ENCODE measurements around the gene CHRNA4. TPM values are rescaled to one million over a fixed set of nuclear protein-coding genes. Genes with fewer than 3 reads are reported as not detected.
"Not testable (repeated sequence)": the region's sequence is repeated elsewhere in the genome, so short reads cannot be mapped to it uniquely, and the experiment has no call there.

The CHRNA4 gene
- total RNA-seq, 1 donor from 2014 or later, result not detected

DNA sequence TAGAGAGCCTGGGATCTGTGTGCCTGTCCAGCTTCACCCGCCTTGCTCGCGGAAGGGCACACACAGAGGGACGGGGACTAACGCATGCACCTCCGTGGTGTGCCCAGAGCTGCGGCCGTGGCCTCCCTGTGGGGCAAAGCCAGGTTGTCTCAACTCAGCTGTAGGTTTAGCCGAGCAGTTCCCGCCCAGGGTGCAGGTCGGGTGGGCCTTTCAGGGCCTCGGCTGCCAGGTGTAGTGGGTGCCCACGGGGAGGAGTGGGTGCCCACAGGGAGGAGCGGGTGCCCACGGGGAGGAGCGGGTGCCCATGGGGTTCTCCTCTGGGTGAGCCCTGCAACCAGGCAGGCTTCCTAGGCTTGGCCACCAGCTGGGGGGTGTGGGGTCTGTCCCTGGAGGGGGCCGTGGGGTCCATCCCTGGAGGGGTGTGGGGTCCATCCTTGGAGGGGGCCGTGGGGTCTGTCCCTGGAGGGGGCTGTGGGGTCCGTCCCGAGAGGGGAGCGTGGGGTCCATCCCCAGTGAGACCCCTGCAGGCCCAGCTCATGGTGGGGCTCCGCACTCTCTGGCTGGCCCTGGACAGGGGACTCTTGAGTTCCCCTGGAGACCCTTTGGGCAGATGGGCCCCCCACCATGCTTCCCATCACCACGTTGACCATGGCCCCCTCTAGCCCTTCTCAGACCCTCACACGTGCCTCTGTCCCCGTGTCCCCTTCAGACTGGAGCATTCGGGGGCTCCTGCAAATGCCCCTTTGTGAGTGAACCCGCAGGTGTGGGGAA, 37.8 kb upstream of the CHRNA4 start:
- DNase-seq (ENCODE audit: extremely low read depth, low read depth, low spot score), result no peak

- no peak for DNase-seq (ENCODE audit: extremely low read depth, low read depth, low spot score)
These were observed 36.8 kb upstream of the CHRNA4 start for GRCh38 chr20:63397946-63398450.

DNA sequence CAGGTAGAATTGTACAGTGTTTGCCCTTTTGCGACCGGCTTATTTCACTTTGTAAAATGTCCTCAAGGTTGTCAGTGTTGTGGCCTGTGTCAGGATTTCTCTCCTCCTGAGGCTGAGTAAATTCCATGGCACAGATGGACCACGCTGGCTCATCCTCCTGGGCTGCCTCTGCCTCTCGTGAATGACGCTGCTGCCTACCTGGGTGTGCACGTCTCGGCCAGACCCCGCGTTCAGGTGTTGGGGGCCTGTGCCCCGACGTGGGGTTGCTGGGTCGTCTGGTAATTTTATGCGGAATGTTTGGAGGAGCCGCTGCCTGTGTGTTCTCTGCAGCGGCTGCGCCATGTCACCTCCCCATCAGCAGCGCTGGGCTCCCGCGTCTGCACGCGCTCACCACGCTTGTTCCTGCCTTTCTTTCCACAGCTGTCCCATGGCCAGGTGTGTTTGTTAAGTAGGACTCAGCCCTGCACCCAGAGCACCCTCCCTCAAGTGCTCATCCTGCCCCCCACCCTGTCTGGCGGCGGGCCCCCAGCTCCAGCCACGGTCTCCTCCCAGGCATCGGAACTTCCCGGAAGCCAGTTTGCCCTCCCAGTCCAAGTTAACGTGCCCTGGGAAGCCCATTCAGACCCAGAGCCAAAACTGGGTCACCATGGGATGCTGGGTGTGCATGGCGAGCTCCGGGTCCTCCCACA, 36.1 kb upstream of the CHRNA4 start:
- no peak for DNase-seq (ENCODE audit: extremely low read depth, low read depth, low spot score)

- no peak for DNase-seq (ENCODE audit: extremely low read depth, low read depth, low spot score)
These were observed 35.2 kb upstream of the CHRNA4 start for GRCh38 chr20:63396300-63396699.

- no peak for DNase-seq (ENCODE audit: extremely low read depth, low read depth, low spot score)
These were observed 34.6 kb upstream of the CHRNA4 start for GRCh38 chr20:63395723-63396122.

DNA sequence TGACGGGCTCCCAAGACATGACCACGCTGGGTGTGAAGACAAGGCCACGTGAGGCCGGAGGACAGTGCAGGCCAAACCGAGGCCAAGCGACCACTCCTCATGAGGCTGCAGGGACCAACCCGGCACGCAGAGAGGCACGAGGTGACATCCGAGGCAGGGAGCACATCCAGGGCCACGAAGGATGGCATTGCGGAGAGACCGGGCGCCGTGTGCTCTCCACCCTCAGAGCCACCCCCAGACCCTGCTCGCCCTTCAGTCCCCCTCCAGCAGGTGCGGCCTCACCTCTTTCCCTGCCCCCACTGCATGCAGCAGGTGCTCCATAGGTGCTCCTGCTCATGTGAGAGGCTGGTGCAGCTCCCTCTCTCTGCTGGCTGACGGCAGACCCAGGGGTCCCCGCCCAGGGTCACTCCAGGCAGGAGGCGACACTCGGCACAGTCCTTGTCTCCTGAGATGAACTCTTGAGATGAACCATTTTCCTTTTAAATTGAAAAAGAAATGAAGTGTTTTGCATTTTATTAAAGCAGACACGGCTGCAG, 33.8 kb upstream of the CHRNA4 start:
- no peak for DNase-seq (ENCODE audit: extremely low read depth, low read depth, low spot score)

DNA sequence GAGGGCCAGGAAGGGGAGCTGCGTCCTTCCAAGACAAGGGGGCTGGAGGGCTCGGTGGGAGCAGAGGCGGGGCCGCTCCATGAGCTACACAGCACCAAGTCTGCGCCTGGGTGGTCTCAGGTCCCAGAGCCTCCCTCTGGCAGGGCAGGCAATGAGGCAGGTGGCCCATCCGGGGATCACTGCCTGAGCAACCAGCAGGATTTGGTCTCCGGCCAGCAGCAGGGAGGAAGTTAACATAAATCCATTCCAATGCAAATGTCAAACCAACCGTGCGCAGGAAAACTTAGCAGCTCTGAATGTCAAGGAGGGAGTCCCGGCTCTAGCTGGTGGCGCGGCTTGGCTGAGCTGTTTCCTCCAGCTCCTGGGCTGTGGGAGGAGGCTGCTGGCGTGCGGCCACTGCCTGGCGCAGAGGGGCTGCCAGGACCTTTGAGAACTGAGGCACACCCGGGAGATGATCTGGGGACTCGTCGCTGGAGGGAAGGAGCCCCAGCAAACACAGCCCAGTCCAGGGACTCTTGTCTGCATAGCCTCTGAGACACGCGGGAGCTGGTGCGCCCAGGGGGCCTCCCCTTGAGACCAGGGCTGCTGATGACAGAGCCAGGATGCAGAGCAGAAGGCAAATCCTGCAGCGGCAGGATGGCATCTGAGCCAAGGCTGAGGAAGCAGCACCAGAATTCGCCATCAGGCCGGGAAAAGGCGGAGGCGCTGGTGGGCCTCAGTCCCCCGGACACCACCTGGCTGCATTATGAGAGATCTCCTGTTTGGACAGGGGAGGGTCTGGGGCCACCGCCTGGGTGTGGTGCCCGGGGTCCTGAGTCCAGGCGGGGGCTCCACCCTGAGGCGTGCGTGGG, 33.1 kb upstream of the CHRNA4 start:
- DNase-seq (ENCODE audit: extremely low read depth, low read depth, low spot score), result no peak

DNA sequence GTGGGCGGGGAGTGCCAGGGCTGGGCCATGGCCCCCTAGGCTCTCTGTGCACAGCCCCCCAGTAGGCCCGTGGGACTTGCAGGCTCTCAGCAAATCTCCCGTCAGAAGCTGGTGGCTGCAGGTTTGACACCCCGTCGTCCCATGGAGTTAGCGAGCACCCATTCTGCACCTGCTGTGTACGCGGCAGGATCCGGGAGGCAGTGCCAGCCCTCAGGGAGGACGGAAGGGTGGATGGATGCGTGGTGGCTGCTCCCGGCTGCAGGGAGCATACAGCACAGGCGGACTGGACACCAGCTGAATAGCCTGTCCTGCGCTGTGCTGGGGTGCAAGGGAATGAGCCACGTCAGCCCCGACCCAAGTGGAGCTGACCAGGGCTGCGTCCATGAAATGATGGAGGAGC, 32.4 kb upstream of the CHRNA4 start:
- DNase-seq (ENCODE audit: extremely low read depth, low read depth, low spot score), result no peak

DNA sequence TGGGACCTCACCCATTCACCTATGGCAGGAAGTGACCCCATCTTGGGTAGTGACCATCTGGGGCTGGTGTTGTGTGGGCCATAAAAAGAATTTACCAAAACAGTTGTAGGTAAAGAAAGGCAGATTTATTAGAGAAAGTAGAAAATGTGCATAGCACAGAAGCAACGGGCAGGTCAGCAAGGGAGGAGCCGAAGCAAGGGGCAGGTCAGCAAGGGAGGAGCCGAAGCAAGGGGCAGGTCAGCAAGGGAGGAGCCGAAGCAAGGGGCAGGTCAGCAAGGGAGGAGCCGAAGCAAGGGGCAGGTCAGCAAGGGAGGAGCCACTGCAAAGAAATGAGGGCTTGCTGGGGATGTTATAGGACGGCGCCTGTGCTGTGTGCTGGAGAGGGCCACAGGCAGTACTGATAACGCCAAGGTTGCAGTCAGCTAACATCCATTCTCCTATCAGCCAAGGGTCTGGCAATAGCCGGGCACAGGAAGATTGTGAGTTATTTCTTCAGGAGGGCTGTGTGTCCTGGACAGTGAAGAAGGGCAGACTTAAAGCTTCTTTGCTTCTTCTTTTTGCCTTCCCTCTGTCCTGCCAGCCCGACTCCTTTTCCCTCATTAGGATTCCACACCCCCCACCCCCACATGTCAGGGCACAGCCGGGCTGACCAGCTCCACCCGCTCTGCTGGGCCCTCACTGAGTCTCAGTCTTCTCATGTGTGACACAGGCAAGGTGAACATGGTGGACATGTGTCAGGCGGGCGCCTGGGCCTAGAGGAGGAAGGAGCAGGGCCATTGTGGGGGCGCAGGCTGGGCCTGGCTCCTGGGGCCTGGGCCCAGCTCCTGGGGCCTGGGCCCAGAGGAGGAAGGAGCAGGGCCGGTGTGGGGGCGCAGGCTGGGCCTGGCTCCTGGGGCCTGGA, 31.6 kb upstream of the CHRNA4 start:
- no peak for DNase-seq (ENCODE audit: extremely low read depth, low read depth, low spot score)

GRCh38 chr20:63387917-63388316, 26.8 kb upstream of the CHRNA4 start:
- no peak for DNase-seq (ENCODE audit: extremely low read depth, low read depth, low spot score)

- DNase-seq (ENCODE audit: extremely low read depth, low read depth, low spot score), result no peak
These were observed 26.2 kb upstream of the CHRNA4 start for GRCh38 chr20:63387393-63387792.

DNA sequence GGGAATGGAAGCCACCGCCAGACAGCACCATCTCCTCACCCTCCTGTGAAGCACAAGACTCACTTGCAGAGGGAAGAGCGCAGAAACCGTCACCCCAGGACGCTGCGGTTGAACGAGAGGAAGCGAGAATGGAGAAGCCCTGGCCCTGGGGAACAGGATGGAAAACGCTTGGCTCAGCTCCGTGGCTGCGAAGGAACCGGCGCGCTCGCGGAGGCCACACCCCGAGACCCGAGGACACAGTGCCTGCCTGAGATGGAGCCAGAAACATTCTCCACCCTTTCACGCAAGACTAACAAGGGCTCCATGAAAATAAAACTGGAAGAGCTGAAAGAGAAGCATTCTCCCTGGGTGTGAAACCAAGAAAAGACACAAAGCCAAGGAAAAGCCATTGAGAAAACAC, 25.3 kb upstream of the CHRNA4 start:
- DNase-seq (ENCODE audit: extremely low read depth, low read depth, low spot score), result no peak

DNA sequence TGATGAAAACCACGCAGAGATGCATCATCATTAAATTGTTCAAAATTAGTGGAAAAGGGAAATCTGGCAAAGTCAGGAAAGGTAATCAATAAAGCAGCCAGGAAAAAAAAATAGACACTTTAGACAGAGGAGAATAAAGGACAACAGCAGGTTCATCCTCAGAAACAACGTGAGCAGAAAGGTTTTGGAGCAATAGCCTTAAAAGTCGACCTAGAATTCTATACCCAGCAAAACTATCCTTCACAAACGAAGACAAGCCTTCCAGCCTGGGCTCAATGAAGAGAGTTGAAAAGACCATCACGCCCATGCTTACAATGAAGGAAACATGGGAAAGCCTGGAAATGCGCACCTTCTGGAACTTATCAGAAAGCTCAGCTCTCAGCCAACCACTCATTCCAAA, 24.7 kb upstream of the CHRNA4 start:
- no peak for DNase-seq (ENCODE audit: extremely low read depth, low read depth, low spot score)

DNA sequence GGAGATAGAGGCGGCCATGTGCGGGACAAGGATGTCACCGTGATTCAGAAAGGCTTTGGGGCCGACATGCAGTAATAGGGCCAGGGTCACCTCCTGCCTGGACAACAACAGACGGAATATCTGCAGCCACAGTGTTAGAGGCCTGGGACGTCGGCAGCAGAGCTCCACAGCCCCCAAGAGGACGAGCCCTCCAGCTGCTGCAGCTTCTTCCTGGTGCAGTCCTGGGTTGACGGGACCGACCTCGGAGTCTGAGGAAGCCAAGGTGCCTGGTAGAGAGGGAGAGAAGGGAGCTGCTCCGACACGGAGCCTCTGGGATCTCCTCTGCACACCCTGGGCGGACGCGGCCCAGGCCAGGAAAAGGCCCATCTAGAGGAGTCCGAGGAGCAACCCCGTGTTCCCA, 23.2 kb upstream of the CHRNA4 start:
- DNase-seq (ENCODE audit: extremely low read depth, low read depth, low spot score), result no peak

DNA sequence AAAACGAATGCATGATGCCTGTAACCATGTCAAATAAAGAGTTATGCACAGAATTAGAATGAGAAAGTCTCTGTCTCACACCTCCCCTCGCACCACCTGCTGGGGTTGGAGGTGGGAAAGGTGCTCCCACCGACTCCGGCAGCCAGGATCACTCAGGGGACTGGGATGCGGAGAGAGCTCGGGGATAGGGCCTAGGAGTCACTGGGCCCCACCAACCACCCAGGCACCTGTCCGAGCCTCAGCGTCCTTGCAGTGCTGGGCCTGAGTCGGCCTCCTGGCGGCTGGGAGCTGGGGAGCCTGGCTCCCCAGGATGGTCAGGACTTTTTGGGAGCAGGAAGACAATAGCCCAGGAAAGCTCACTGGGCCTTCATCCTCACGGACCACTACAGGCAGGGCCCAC, 22.4 kb upstream of the CHRNA4 start:
- DNase-seq (ENCODE audit: extremely low read depth, low read depth, low spot score), result no peak

DNA sequence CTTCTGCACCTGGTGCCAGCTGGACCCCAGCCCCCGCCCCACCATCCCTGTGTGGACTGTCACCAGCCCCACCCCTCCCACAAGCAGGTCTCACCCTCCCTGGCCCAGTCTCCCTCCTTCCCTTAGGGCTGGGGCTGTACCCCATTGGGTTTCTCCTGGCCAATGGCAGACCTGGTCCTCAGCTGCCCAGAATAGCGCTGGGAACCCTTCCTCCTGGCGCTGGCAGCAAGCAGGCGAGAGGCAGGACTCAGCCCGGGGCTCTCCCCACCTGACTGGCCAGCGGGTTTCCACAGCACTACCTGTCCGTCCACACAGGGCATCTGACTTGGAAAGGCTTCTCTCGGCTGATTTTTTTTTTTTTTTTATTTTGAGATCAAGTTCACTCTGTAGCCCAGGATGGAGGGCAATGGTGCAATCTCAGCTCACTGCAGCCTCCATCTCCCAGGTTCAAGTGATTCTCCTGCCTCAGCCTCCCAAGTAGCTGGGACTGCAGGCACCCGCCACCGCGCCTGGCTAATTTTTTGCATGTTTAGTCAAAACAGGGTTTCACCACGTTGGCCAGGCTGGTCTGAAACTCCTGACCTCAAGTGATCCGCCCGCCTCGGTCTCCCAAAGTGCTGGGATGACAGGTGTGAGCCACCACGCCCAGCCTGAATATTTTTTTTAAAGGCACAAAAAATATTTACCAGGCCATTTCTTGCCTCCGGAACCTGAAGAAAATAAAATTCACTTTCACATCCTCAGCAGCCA, 21.6 kb upstream of the CHRNA4 start:
- no peak for DNase-seq (ENCODE audit: extremely low read depth, low read depth, low spot score)

- DNase-seq (ENCODE audit: extremely low read depth, low read depth, low spot score), result no peak
These were observed 20.8 kb upstream of the CHRNA4 start for GRCh38 chr20:63381781-63382431.

GRCh38 chr20:63380346-63380870, 19.3 kb upstream of the CHRNA4 start:
- no peak for DNase-seq (ENCODE audit: extremely low read depth, low read depth, low spot score)

- not testable (repeated sequence) for DNase-seq (ENCODE audit: extremely low read depth, low read depth, low spot score)
These were observed 18.7 kb upstream of the CHRNA4 start for GRCh38 chr20:63379872-63380271.

All from glomerular endothelial cell (primary cell).